Transverse colon (tissue), 4 donors: ENCODE results near the gene FLNA. TPM values are rescaled to one million over a fixed set of nuclear protein-coding genes. Genes with fewer than 3 reads are reported as not detected.
A peak's percentile ranks its signal among the peaks of the same experiment; 100 is the strongest.
"Not testable (repeated sequence)": the region's sequence is repeated elsewhere in the genome, so short reads cannot be mapped to it uniquely, and the experiment has no call there.

Experiments used
- DNase-seq: peaks from one replicate; pipeline ENCODE4 v3.0.0-alpha.2; 2019
- H3K27ac ChIP-seq, 4 donors: fragments of 200-600 bp; sonication (generic); 2 replicates each; pipeline ENCODE4 v1.5.1; 2016 to 2018; ENCODE audit warnings: inconsistent platforms in 4 of 4
- H3K27me3 ChIP-seq: fragments of 200-600 bp; sonication (generic); 2 replicates; pipeline ENCODE4 v1.5.1; 2017; ENCODE audit warnings: inconsistent platforms
- H3K36me3 ChIP-seq, 4 donors: fragments of 200-600 bp; sonication (generic); 2 replicates each; pipeline ENCODE4 v1.5.1; 2017 to 2019; ENCODE audit warnings: inconsistent platforms in 4 of 4
- H3K4me1 ChIP-seq, 4 donors: fragments of 200-600 bp; sonication (generic); 2 replicates each; pipeline ENCODE4 v1.5.1; 2017 to 2020; ENCODE audit warnings: inconsistent platforms in 4 of 4
- H3K4me3 ChIP-seq, 4 donors: fragments of 200-600 bp; sonication (generic); 1 replicate in 1 of 4; 2 replicates in 3 of 4; pipeline versions ENCODE4 v1.5.1 to v1.6.1; 2017 to 2019; ENCODE audit warnings: inconsistent platforms in 4 of 4
- H3K9me3 ChIP-seq, 2 donors: fragments of 200-600 bp; sonication (generic); 2 replicates each; pipeline ENCODE4 v1.5.1; 2017 to 2019; ENCODE audit warnings: inconsistent platforms in 2 of 2
- EP300 ChIP-seq: sonication (generic); formaldehyde crosslinking; IDR thresholded peaks from one replicate; pipeline ENCODE4 v1.6.1; 2017; ENCODE audit warnings: antibody characterized with exemption, low read depth
- POLR2A ChIP-seq: fragments of 450-650 bp; IDR thresholded peaks from one replicate; pipeline ENCODE4 v1.6.1; 2016; ENCODE audit warnings: antibody characterized with exemption, mild to moderate bottlenecking, moderate library complexity
- POLR2AphosphoS5 ChIP-seq, 3 donors: sonication (generic); formaldehyde crosslinking; IDR thresholded peaks; one replicate each; pipeline ENCODE4 v1.6.1; 2016; ENCODE audit warnings: antibody characterized with exemption in 3 of 3
- WGBS, 2 donors: methylation state at CpG; one replicate each; pipeline ENCODE4 v1.1.5; 2018; ENCODE audit warnings: low coverage in 1 of 2; 5-methylcytosine and 5-hydroxymethylcytosine counted together
- in situ Hi-C, 4 donors: fragments of 200-750 bp; cut with MboI; loops; one replicate each; pipeline versions ENCODE4 v1.15.0 to v1.15.1; 2017; ENCODE audit warnings: low sequenced_read_pairs in 3 of 4, low pct_ligation_motif_present in 1 of 4, low pct_unique_long_range_greater_than_20kb in 1 of 4
- intact Hi-C: fragments of 100-400 bp; cut with DNase I; formaldehyde crosslinking; loops from one replicate; pipeline ENCODE4 v1.15.1; 2023; ENCODE audit warnings: low total_unique reads
- total RNA-seq, 4 donors: library from RNA; depleted of rRNA; stranded (reverse); fragments of >200 nt; gene quantifications; one replicate each; pipeline ENCODE4 v1.1.0, GENCODE V29; 2016
- TF ChIP-seq, protein P1 (sequence below), 5 experiments: fragments of 200-600 bp in 3 of 5; fragments of 450-650 bp in 2 of 5; sonication (generic) in 3 of 5; IDR thresholded peaks; 1 replicate in 2 of 5; 2 replicates in 3 of 5; pipeline ENCODE4 v1.5.1; 2016 to 2017; ENCODE audit warnings: antibody characterized with exemption in 5 of 5, inconsistent platforms in 3 of 5, mild to moderate bottlenecking in 2 of 5, moderate library complexity in 1 of 5

FLNA gene
- total RNA-seq, 4 donors from 2014 or later, result 632 to 3,163 (median 1,262) TPM

DNA sequence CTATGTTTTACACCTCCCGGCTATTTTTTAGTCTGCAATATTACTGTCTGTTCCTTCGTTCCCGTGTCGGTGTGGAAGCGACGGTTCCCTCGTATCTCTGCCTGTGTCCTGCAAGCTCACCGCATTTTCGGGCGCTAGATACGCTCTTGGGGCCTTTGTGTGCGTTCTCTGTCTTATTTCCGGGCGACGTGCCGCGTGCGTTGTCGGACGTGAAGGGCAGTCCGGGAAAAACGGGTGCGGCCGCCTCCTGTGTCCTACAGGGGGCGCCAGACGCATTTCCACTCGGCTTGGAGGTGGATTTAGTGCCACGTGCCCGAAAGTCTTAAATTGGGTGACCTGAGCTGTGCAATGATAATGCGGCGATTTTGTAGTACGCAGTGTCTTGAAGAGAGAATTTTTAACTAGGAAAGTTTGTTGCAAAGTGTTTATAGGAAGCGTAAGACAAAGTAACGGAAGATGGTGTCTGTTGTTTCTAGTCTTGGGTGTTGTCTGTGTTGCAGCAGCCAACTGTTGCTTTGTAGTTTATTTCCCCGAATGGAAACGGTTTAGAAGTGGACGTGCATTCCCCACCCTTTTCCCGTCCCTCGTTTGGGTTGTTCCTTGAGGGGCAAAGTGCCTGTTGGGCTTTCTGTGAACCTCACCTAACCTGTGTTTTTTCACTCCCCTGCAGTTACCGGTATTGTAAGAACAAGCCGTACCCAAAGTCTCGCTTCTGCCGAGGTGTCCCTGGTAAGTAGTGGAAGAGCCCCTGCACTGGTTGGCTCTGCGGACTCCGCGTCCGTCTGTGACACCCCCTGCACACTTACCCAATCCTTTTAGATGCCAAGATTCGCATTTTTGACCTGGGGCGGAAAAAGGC, 24.5 kb upstream of the FLNA start:
- Histone ChIP-seq H3K9me3 (no peaks in the 10 kb centered on the region), H3K36me3 (peaks cover 0 to 10% (median 0%) of the 10 kb centered on the region in 4 donors), H3K27me3 (no peaks in the 10 kb centered on the region), H3K27ac (peak overlapping the region; percentile 97 to 99 (median 98)), H3K4me1 (peaks cover 0 to 20% (median 8%) of the 10 kb centered on the region in 4 donors), H3K4me3 (peak overlapping the region; percentile 60 to 84 (median 67))
- intact Hi-C loops (loop anchor here (5.0 kb wide), 1 partner anchor 47 kb away; no protein-coding TSS in a partner anchor), in situ Hi-C loops (no loop called here)
- peak; percentile 91 for DNase-seq
- WGBS, 2 donors, result 49% methylated on average over 49 of the region's 49 CpGs; no CpG with 5 or more reads in 1 of the 2 donors
- TF ChIP-seq, protein P1, sequence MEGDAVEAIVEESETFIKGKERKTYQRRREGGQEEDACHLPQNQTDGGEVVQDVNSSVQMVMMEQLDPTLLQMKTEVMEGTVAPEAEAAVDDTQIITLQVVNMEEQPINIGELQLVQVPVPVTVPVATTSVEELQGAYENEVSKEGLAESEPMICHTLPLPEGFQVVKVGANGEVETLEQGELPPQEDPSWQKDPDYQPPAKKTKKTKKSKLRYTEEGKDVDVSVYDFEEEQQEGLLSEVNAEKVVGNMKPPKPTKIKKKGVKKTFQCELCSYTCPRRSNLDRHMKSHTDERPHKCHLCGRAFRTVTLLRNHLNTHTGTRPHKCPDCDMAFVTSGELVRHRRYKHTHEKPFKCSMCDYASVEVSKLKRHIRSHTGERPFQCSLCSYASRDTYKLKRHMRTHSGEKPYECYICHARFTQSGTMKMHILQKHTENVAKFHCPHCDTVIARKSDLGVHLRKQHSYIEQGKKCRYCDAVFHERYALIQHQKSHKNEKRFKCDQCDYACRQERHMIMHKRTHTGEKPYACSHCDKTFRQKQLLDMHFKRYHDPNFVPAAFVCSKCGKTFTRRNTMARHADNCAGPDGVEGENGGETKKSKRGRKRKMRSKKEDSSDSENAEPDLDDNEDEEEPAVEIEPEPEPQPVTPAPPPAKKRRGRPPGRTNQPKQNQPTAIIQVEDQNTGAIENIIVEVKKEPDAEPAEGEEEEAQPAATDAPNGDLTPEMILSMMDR (IDR thresholded peaks at IDR 0.05), result peak; percentile 78 to 91 (median 80)
- TF ChIP-seq POLR2AphosphoS5 (IDR thresholded peaks at IDR 0.05), result no peak

DNA sequence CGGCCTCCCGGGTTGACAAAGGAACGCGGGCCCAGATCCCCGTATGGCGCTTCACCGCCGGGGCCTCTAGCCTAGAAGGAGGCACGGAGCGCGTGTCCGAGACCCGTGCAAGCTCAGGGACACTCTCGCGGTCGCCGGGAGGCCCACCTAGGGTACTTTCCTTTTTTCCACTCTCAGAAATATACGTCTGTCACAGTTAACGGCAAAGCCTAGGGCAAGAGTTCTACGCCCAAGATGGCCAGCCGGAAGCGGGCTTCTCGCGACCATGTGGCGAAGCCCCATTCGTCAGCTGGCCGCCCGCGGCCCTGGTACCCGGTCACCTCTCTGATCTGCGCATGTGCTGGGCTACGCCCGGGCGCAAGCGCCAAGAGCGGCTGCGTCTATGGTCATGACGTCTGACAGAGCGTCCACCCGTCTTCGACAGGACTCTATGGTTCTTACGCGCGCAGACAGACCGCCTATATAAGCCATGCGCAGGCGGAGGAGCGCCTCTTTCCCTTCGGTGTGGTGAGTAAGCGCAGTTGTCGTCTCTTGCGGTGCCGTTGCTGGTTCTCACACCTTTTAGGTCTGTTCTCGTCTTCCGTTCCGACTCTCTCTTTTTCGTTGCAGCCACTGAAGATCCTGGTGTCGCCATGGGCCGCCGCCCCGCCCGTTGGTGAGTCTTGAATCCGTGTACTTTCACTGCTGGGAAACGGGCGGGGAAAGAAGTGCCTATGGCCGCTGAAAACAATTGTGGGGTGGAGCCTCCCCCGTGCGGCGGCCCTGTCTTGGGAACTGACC, 23.6 kb upstream of the FLNA start, which contains the start of gene RPL10:
Gene RPL10 (plus strand): TSS at position 490 of the 780 bp plus-strand sequence. CDS start 143 bp downstream, at position 633.
- Histone ChIP-seq H3K4me1 (peaks cover 0 to 20% (median 8%) of the 10 kb centered on the region in 4 donors), H3K4me3 (peak within 1 kb of the TSS; percentile 60 to 84 (median 67)), H3K36me3 (peaks cover 0 to 10% (median 0%) of the 10 kb centered on the region in 4 donors), H3K27ac (peak within 1 kb of the TSS; percentile 97 to 99 (median 98)), H3K9me3 (no peaks in the 10 kb centered on the region), H3K27me3 (no peaks in the 10 kb centered on the region)
- intact Hi-C loops (loop anchor here (5.0 kb wide), 1 partner anchor 46 kb away; no protein-coding TSS in a partner anchor), in situ Hi-C loops (no loop called here)
- DNase-seq, result peak; percentile 94
- 55% methylated on average over 69 of the region's 69 CpGs; no CpG with 5 or more reads in 1 of the 2 donors for WGBS, 2 donors
- peak; percentile 98 for TF ChIP-seq POLR2A
- TF ChIP-seq, protein P1 (IDR thresholded peaks at IDR 0.05), result no peak
- TF ChIP-seq POLR2AphosphoS5 (IDR thresholded peaks at IDR 0.05), result peak; percentile 98 to 100 (median 99)

DNA sequence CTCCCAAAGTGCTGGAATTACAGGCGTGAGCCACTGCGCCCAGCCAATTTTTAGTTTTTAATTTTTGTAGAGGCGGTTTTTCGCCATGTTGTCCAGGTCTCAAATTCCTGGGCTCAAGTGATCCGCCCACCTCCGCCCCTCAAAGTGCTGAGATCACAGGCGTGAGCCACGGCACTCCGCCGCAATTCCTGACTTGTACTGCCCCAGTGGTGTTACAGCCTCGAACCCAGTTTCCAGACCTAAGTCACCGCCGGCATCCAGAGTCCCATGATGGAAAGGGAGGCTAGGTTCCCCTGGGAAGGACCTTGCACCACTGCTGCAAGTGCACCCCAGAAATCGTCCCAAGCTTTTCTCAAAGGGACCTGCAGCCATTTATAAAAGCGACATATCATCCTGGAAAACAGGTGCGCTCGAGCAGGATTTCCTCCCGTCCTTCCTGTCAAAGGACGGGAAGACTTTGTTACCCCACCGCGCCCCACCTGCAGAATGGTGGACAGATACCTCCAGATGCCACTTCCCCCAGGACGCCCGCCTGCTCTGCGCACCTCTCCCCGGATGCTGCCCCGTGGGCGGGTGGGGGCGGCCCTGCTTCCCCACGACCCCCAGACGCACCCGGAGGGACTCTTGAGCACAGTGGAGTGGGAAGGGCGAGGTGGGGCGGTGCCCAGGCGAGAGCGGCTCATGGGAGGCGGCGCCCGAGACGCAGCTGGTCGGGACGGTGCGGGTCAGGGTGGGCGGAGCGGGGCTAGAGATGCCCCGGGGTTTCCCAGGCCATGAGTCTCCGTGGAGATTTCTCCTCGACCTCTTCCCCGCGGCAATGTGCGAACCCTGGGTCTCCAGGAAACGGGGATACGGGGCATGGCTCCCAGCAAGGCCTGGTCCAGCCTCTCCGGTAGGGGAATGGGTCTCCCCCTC, 22.8 kb upstream of the FLNA start:
- WGBS, 2 donors, result 54% methylated on average over 49 of the region's 53 CpGs; no CpG with 5 or more reads in 1 of the 2 donors
- Histone ChIP-seq H3K4me1 (peaks cover 0 to 20% (median 8%) of the 10 kb centered on the region in 4 donors), H3K27me3 (no peaks in the 10 kb centered on the region), H3K36me3 (peaks cover 0 to 10% (median 0%) of the 10 kb centered on the region in 4 donors), H3K9me3 (no peaks in the 10 kb centered on the region), H3K27ac (peak overlapping the region; percentile 97 to 99 (median 98)), H3K4me3 (peak overlapping the region; percentile 51 to 84 (median 56))
- intact Hi-C loops, result loop anchor here (5.0 kb wide), 1 partner anchor 45 kb away; no protein-coding TSS in a partner anchor
- TF ChIP-seq EP300, result no peak
- TF ChIP-seq, protein P1 (IDR thresholded peaks at IDR 0.05), result no peak
- peak; percentile 28 to 59 (median 34) for TF ChIP-seq POLR2AphosphoS5 (IDR thresholded peaks at IDR 0.05)
- in situ Hi-C loops, result no loop called here
- peak; percentile 83 for DNase-seq

DNA sequence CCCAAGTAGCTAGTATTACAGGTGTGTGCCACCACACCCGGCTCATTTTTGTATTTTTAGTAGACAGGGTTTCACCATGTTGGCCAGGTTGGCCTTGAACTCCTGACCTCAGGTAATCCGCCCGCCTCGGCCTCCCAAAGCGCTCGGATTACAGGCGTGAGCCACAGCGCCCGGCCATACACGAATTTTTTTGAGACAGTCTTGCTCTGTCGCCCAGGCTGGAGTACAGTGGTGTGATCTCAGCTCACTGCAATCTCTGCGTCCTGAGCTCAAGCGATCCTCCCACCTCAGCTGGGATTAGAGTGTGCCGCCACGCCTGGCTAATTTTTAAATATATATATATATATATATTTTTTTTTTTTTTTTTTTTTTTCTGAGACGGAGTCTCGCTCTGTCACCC, 21.9 kb upstream of the FLNA start:
- H3K4me1 ChIP-seq, result peaks cover 0 to 20% (median 8%) of the 10 kb centered on the region in 4 donors
- 92% methylated on average over 15 of the region's 17 CpGs; no CpG with 5 or more reads in 1 of the 2 donors for WGBS, 2 donors
- peak; percentile 6 for DNase-seq
- H3K27me3 ChIP-seq, in situ Hi-C loops, H3K4me3 ChIP-seq, H3K9me3 ChIP-seq: not testable (repeated sequence)
- peak overlapping the region; percentile 97 to 99 (median 98) for H3K27ac ChIP-seq
- peaks cover 0 to 10% (median 0%) of the 10 kb centered on the region in 4 donors for H3K36me3 ChIP-seq
- intact Hi-C loops, result loop anchor here (5.0 kb wide), 1 partner anchor 44 kb away; no protein-coding TSS in a partner anchor

DNA sequence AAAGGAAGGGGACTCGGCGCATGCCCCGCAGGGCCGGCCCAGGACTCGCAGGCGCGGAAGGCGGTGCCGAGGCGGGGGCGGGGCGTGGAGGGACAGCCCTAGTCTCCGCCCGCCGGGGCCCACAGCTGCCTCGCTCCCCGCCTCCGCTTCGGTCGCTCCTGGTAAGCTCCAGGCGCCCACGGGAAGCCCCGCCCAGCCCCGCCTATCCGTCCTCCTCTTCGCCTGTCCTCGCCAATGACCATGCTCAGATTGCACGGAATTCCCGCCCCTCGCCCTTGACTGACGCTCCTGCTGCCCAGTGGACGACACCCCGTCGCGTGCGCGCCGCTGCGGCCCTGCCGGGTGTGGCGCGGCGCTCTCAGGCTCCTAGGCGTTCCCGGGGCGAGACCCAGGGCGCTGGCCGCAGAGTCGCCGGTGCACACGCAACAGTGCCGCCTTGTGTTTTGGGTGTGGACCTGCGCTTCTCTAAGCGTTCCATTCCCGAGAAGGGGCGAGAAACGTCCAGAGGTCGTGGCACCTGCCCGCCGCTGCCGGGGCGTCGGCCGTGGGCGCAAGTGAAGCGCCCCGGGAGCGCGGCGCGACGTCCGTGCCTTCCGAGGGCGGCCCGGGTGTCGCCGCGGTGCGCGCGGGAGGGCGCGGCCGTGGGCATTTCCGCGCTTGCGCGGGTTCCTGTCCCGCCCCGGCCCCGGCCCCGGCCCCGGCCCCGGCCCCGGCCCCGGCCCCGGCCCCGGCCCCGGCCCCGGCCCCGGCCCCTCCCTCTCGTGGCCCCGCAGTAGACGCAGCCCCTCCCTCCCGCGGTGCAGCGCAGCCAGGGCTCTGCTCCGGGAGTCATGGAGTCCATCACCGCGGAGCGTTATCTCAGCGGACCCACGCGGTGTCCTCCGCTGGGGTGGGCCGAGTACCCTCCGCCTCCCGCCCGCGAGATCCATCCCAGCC, 15.6 kb upstream of the FLNA start:
- Histone ChIP-seq H3K4me3 (peak overlapping the region in 1 of 4 donors; percentile 30), H3K27ac (peak overlapping the region; percentile 62 to 86 (median 73))
- H3K4me1 ChIP-seq, H3K36me3 ChIP-seq, H3K9me3 ChIP-seq, intact Hi-C loops, in situ Hi-C loops, DNase-seq, H3K27me3 ChIP-seq: not testable (repeated sequence)
- WGBS, 2 donors, result 50% methylated on average over 30 of the region's 121 CpGs; no CpG with 5 or more reads in 1 of the 2 donors
